Mucosa of gallbladder (tissue), 1 donor: ENCODE results near the gene HMCN1. TPM values are rescaled to one million over a fixed set of nuclear protein-coding genes. Genes with fewer than 3 reads are reported as not detected.
A peak's percentile ranks its signal among the peaks of the same experiment; 100 is the strongest.

Experiments used
- DNase-seq: peaks from one replicate; pipeline ENCODE4 v3.0.0-alpha.2; 2020; ENCODE audit warnings: low spot score
- total RNA-seq: library from RNA; stranded (reverse); gene quantifications from one replicate; pipeline ENCODE4 v1.2.1, GENCODE V29; 2021
- donor health status: DM: no; HTN: no; CAD: no.

Gene HMCN1
- total RNA-seq, 1 donor from 2014 or later, result 3.7 TPM

DNA sequence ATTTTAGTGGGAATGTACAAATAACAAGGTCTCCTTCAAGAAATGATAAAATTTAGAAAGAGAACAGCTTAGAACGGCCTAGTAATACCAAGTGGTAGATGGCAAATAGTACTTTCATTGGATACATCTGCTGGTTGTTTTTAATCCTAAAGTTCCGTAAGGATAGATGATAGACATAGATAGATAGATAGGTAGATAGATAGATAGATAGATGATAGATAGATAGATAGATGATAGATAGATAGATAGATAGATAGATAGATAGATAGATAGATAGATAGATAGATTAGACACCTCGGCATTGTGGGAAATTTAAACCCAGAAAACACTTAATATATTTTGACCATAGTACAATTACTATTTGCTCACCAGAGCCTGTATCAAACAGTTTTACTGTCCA, 352.4 kb downstream of the HMCN1 start:
- DNase-seq, result no peak

DNA sequence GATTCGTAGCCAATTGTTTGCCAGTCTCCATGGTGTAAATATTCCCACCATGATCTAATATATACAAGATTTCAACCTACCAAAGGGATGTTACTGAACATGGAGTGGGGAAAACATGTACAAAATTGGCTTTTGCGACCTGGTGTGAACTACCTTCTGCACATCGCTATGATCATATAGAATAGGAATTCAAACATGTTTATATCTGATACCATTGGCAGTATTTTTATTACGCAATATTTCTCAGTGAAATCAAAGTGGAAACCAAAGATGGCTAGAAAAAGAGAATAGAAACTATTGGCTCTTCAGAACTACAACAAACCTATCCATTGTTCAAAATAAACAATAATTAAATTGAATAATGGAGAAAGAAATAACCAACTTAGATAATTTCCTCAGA, 355.7 kb downstream of the HMCN1 start:
- DNase-seq, result no peak

DNA sequence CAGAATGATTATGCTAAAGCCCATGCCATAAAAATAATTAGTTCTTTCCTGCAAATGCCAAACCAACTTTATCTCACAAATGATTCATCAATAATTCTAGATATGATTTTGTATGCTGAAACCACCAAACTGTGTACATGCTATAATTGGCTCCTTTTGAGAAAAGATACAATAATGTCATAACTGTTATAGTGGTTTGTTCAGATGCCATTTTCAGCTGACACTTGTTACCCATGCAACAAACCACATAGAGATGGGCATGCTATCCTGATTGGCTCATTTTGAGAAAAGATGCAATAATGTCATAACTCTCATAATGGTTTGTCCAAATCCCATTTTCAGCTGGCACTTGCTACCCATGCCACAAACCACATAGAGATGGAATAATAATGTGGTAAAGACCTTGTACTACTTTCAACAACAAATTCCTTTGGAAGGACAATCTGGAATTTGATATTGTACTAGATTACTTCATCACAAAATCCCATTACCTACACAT, 357.1 kb downstream of the HMCN1 start:
- no peak for DNase-seq

DNA sequence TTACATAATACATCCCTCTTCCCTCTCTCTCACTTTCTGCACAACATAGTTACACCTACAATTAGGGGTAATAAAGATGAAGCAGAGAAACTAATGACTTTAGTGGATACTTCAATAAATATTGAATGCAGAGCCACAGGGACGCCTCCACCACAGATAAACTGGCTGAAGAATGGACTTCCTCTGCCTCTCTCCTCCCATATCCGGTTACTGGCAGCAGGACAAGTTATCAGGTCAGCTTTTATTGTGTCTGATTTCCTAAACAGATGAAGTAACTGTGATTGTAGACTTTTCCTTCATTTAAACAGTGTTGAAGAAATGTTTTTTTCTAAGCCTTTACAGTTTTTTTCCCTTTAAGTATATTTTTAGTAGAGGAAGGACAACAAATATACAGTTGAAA, 359.2 kb downstream of the HMCN1 start:
- DNase-seq, result no peak

DNA sequence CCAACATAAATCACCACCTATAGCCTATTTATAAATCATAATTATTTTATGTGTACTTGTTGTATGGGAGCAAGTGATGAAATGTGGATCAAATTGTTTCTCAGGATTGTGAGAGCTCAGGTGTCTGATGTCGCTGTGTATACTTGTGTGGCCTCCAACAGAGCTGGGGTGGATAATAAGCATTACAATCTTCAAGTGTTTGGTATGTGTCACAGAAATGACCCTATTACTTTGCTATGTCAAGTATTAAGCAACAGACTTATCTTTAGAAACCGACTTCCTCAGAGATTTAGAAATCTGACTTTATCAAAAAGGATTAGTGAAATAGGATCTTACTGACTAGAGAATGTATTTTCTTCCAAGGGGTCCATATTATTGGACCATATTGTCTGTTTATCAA, 360.0 kb downstream of the HMCN1 start:
- no peak for DNase-seq

DNA sequence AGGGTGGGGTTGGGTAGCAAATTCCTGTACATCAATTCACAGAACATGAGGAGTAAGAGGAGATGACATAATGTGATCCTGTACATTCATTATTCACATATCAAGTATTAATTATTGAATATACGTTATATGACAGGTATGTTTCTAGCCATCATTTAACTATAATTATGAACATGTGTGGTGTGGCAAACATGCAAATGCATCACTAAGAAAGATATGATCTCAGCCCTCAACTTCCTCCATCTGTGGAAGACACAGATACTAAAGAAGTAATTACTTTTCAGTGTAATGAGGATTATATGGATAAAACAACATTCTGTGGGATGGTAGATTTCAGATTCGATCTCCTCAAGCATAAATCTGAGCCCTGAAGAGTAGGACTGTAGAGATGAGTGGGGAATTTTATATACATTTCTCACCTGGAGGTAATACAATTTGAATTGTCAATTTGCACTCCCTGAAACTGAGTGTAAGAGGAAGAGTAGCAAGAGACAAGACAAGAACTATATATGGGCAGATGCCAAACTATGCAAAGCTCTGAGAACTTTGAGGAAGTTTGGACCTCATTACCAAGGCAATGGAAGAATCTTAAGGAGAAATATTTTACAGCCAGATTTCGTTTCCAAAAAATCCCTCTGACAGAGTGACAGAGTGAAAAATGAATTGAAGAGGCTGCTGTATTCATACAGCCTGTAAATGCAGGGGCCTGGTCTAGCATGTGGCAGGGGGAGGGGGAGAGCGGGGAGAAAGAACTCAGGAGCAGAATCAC, 365.3 kb downstream of the HMCN1 start:
- no peak for DNase-seq

DNA sequence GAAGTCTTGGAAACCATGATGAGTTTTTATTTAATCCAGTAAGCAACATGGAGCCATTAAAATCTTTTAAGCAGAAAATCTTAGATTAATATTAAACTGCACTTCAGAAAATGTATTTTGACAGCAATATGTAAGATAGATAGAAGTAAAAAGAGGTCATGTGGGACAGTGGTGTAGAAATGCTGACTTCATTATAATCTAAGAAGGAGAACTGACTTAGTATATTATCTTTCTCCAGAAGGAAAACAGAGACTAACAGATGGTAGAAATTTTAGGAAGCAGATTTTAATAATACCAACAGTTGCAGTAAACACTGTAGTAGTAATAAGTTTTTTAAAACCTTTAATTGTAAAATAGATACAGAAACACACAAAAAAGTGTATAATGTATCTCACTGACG, 367.9 kb downstream of the HMCN1 start:
- no peak for DNase-seq

DNA sequence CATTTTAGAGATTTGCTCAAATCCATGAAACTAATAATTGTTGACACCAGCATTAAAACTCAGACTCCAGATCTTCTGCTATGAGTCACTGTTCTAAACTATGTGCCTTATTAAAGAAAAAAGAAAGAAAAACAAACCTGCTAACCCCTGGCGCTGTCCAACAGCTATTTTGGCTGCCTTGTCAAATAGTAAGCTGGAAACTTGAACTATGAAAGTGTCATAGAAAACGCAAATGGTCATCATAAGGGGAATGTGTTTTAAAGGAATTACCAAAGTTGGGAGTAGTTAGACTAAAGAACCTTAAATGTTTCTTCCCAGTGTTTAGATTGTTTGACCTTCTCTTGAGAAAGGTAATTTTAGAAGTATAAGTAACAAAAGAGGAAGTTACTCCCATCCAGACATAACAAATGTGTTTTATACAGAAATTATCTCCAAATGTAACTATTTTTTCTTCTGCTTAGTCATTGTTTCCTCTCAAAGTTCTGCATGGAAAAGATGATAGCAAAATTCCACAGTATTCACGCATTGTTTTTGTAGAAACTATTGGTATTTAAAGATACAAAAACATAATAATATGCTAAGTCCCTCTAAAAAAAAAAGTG, 368.5 kb downstream of the HMCN1 start:
- peak; percentile 19 for DNase-seq

DNA sequence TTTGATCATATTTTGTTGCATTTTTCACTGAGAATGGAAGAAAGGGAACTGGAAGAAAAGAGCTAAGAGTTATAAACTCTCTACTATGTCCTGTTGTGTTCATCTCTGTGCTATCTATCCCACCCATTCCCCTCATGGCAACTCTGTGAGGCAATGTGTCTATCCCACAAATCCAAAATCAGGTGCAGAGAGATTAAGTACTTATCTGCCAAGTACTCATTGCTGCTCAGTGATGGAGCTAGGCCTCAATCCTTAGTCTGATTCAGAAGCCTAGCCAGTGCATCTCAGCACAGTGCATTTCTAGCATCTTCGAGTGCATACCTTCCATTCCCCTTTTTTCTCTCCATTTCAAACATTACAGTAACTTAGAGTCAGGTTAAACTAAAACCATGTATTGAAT, 370.3 kb downstream of the HMCN1 start:
- DNase-seq, result no peak

DNA sequence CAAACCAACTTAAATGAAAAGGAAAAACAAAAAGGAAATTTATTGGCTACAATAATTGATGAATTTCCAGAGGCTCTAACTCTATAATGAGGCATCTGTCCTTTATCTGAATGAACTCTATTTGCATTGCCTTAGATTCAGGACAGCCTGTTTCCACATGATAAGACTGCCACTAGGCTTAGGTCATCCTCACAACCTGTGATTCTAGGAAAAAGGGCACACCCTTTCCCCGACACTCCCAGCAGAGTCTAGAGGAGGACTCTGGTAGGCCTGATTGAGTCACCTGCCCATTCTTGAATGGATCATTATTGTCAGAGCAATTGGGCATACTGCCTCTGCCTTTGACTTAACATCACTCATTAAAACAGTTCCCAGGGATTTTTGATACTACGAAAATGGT, 378.1 kb downstream of the HMCN1 start:
- DNase-seq, result no peak

DNA sequence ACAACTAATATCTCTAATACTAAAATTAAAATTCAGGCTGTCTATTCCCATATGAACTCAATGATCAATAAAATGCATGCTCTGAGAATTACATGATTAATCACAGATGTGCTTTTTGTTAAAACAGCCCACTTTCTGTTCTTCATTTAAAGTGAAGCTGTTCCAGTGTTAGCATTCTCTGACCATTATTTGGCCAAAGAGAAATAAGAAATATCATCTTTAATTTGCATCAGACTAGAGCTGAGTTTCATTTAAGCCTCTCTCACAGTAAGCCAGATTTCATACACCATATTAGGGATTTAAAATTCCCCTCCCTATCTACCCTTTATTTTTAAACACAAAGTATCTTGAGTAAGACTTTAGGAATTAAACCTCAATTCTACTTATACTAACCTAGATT, 379.3 kb downstream of the HMCN1 start:
- DNase-seq, result no peak

DNA sequence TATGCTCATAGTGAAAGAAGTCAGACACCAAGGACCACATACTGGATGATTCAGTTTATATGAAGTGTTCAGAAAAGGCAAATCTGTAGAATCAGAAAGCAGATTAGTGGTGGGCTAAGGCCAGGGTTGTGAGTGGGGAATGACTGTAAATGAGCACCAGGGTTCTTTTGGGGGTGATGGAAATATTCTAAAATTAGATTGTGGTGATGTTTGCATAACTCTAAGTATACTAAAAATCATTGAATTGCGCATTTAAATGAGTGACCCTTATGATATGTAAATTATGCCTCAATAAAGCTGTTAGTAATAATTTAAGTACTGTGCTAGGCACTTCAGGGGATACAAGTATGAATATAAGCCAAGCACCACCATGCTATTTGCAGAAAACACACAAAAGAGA, 384.5 kb downstream of the HMCN1 start:
- DNase-seq, result no peak

DNA sequence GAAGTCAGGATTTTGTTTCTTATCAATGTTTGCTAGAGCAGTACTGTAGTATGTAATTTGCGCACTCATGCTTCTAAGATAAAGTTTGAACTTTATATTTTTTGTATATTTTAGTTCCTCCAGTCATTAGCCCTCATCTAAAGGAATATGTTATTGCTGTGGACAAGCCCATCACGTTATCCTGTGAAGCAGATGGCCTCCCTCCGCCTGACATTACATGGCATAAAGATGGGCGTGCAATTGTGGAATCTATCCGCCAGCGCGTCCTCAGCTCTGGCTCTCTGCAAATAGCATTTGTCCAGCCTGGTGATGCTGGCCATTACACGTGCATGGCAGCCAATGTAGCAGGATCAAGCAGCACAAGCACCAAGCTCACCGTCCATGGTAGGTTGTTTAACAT, 388.6 kb downstream of the HMCN1 start:
- no peak for DNase-seq

DNA sequence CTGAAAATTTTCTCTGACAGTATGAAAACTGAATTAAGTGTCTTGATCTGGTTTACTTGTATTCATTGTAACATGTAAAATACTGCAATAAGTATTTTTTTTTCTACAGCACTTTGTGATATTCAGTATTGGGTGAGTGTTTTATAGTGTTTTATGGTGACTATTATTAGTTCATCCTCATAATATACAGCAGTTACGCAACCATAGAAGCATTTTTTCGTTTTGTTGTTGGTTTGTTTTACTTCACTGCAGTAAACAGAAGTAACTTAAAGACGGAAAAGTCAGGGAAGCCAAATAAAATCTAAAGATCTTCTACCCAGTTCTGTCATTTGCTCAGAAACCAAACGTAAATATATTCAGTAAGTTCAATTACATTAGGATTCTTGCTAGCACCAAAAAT, 390.8 kb downstream of the HMCN1 start:
- no peak for DNase-seq

DNA sequence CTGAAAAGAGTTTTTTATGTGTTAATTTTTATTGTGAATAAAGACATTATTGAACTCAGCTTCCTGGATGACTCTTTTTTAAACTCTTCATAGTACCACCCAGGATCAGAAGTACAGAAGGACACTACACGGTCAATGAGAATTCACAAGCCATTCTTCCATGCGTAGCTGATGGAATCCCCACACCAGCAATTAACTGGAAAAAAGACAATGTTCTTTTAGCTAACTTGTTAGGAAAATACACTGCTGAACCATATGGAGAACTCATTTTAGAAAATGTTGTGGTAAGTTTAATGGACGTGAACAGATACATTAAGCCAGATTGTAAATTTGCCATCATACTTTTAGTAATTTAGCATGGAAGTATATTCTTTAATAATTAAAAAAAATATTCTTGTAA, 391.3 kb downstream of the HMCN1 start:
- DNase-seq, result no peak

DNA sequence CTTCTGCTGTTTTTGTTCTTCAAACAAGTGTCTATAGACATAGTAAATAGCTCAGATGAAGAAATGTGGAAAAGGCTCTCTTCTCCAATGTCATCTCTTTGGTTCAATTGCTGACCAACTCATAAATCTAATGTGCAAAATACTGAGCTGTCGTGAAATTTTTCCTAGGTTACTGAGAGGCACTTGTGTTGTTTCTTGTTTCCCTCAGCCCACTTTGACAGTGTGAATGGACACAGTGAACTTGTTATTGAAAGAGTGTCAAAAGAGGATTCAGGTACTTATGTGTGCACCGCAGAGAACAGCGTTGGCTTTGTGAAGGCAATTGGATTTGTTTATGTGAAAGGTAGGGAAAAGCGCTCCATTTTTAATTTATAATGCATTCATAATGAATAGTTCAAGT, 395.6 kb downstream of the HMCN1 start:
- no peak for DNase-seq

DNA sequence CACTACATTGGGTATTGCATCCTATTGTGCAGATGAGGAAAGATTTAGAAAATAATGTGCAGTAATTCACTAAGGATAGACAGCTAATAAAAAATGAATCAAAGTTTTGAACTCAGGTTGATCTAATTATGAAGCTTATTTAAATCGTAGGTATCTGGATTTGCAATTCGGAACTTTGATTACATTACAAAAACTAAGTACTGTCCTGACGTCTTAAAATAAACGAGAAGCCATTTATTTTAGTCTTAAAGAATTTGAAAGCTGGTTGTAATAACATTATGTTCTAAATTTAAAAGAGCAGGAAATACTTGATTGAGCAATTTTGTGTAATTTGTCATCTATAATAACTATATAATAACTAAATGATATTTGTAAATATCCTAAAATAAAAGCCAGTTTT, 404.9 kb downstream of the HMCN1 start:
- DNase-seq, result no peak

DNA sequence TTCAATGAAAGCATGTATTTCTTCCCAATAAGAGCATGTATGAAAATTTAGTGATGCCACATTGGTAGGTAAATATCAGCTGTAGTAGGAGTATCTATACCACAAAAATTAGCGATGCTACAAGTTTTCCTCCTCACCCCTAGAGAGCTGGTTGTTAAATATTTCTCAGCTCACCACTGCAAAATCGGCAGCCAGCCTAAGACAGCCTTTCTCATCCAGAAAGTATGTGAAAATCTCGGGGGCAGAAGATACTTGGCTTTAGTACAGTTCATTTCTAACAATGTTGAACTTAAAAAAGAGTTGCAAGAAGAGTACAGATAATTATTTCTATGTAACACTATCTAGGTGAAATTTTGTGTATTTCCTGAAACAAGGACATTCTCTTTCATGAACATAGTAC, 405.5 kb downstream of the HMCN1 start:
- no peak for DNase-seq

DNA sequence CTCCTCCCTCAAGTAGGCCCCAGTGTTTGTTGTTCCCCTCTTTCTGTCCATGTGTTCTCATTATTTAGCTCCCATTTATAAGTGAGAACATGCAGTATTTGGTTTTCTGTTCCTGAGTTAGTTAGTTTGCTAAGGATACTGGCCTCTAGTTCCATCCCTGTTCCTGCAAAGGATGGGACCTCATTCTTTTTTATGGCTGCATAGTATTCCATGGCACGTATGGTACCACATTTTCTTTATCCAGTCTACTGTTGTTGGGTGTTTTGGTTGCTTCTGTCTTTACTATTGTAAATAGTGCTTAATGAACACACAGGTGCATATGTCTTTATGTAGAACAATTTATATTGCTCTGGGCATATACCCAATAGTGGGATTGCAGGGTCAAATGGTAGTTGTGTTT, 408.0 kb downstream of the HMCN1 start:
- no peak for DNase-seq

DNA sequence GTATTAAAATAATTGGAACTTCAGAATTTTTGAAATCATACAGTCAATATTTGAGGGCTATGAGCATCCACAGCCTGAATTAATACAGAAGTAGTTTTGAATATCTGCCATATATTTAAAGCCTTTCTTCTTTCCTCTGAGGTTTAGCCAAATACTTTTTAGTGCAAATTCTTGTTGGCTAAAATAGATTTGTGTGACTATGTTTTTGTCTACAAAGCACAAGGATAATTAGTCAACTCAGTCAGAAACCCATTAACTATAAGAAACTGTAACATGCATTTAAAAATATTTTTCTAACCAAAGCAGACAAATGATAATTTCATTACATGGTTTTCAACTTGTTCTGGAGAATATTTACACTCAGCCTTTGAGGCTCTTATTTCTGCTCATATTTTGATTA, 408.7 kb downstream of the HMCN1 start:
- no peak for DNase-seq

DNA sequence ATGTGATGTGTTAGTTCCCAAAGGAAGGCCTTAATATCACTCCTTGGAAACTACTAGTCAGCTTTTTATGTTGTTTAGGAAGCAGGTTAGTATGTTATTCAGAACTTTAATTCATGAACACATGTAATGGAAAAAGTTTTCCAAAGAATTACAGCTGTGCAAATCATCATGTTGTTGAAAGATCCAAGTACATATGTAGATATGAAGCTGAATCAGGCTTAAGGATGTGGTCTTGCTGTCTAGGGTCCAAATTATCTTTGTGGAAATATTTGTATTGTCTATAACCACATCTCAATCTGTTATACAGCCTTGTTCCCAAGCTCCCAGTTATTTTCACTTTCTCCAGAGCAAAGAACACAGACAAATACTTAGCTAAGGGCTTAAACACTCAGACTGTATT, 409.3 kb downstream of the HMCN1 start:
- DNase-seq, result no peak

DNA sequence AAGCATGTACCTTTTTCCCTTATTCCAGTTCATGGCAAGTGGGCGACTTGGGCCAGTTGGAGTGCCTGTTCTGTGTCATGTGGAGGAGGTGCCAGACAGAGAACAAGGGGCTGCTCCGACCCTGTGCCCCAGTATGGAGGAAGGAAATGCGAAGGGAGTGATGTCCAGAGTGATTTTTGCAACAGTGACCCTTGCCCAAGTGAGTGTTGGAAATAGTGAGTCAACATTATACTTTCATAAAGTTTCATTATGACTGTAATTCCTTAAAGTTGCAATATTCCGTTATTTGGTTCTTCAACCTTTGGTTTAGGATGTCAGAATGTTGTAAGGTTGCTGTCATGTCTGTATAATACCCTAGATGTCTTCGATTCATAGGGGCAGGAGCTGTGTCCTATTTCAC, 410.3 kb downstream of the HMCN1 start:
- no peak for DNase-seq

DNA sequence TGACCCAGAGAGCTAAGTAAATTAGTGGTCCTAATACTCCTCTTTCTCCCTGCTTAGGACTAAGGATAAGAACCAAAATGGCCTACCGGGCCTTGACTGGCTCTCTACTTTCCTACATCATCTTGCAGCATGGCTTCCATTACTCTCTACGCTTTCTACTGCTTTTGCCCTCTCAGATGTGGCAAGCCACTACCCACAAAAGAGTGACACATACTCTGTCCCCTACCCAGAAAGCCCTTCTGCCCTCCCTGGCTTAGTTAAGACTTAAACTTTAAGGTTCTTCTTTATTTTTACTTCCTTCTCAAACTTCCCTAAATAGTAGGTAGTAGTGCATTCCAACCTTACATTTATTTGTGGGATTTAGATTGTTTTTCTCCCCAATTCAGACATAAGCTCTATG, 412.8 kb downstream of the HMCN1 start:
- no peak for DNase-seq

DNA sequence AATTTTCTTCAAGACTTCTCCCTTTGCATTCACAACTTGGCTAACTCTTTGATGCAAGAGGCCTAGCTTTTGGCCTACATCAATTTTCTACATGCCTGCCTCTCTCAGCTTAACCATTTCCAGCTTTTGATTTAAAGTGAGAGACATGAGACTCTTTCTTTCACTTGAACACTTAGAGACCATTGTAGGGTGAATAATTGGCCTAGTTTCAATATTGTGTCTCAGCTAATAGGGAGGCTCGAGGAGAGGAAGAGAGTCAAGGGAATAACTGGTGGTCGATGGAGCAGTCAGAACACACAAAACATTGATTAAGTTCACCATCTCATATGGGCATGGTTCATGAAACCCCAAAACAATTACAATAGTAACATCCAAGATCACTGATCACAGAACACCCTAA, 415.4 kb downstream of the HMCN1 start:
- no peak for DNase-seq
